B cell (primary cell): ENCODE results near the gene FAM227A. TPM values are rescaled to one million over a fixed set of nuclear protein-coding genes. Genes with fewer than 3 reads are reported as not detected.

Experiments
- ATAC-seq: fragments of 200-7000 bp; cut with Tn5 transposase; one replicate; pipeline ENCODE4 v1.10.0; 2021; ENCODE audit warnings: low read depth, mild to moderate bottlenecking, moderate number of reproducible peaks, moderate library complexity
- CTCF ChIA-PET: fragments of 350-600 bp; sonication (Branson Sonifier 250); formaldehyde crosslinking; loops from one replicate; lab custom pipeline; 2021; ENCODE audit warnings: antibody characterized with exemption, inconsistent platforms; lab: Charles Lee
- POLR2A ChIA-PET: fragments of 350-600 bp; sonication (Branson Sonifier 250); formaldehyde crosslinking; loops from one replicate; lab custom pipeline; 2021; ENCODE audit warnings: antibody characterized with exemption; lab: Charles Lee
- DNase-seq: peaks from one replicate; pipeline ENCODE4 v3.0.0; 2013
- H2AFZ ChIP-seq: 2 replicates; pipeline ENCODE4 v1.6.1; 2012; ENCODE audit warnings: mild to moderate bottlenecking, low read depth, low read length; ENCODE audit not compliant: insufficient read depth, poor library complexity, severe bottlenecking
- H3K27ac ChIP-seq, 2 donors: 1 replicate in 1 of 2; 2 replicates in 1 of 2; pipeline ENCODE4 v1.5.1; 2012 to 2013; ENCODE audit warnings: low read length in 2 of 2, mild to moderate bottlenecking in 2 of 2, moderate library complexity in 1 of 2
- H3K27me3 ChIP-seq, 4 experiments: fragments of 200-600 bp in 1 of 4; sonication (generic) in 1 of 4; replicated peaks in 1 of 4; 1 replicate in 2 of 4; 2 replicates in 2 of 4; pipeline versions ENCODE4 v1.6.1 to v1.7.0; 2013 to 2016; ENCODE audit warnings: low read length in 3 of 4, mild to moderate bottlenecking in 2 of 4, mixed read lengths in 1 of 4, moderate library complexity in 1 of 4; ENCODE audit not compliant: insufficient read depth in 4 of 4, control insufficient read depth in 3 of 4; ENCODE audit errors: control extremely low read depth in 1 of 4
- H3K36me3 ChIP-seq, 2 experiments: replicated peaks in 1 of 2; 1 replicate in 1 of 2; 2 replicates in 1 of 2; pipeline versions ENCODE4 v1.6.1 to v1.7.1; 2013; ENCODE audit warnings: low read length in 1 of 2; ENCODE audit not compliant: insufficient read depth in 2 of 2, control insufficient read depth in 1 of 2; ENCODE audit errors: control extremely low read depth in 1 of 2, extremely low read depth in 1 of 2
- H3K4me1 ChIP-seq, 2 donors: fragments of 200-600 bp in 1 of 2; sonication (generic) in 1 of 2; 1 replicate in 1 of 2; 2 replicates in 1 of 2; pipeline versions ENCODE4 v1.5.1 to v1.6.1; 2013 to 2017; ENCODE audit warnings: low read length in 2 of 2; ENCODE audit not compliant: control insufficient read depth in 2 of 2, insufficient read depth in 2 of 2
- H3K4me2 ChIP-seq: replicated peaks from 2 replicates; pipeline ENCODE3; 2012; ENCODE audit warnings: mild to moderate bottlenecking, low read depth, low read length; ENCODE audit not compliant: poor library complexity, severe bottlenecking
- H3K4me3 ChIP-seq, 5 experiments: fragments of 200-600 bp in 1 of 5; sonication (generic) in 1 of 5; 1 replicate in 3 of 5; 2 replicates in 2 of 5; pipeline versions ENCODE4 v1.5.1 to v1.7.0; 2011 to 2016; ENCODE audit warnings: low read length in 4 of 5, mild to moderate bottlenecking in 4 of 5, low read depth in 2 of 5, control low read depth in 1 of 5, moderate library complexity in 1 of 5; ENCODE audit not compliant: insufficient read depth in 1 of 5; ENCODE audit errors: control extremely low read depth in 1 of 5, extremely low read depth in 1 of 5
- H3K79me2 ChIP-seq: fragments of 200-600 bp; sonication (generic); one replicate; pipeline ENCODE4 v1.6.0; 2016; ENCODE audit warnings: low read length; ENCODE audit not compliant: control insufficient read depth, insufficient read depth
- H3K9ac ChIP-seq: fragments of 200-600 bp; sonication (generic); 2 replicates; pipeline ENCODE4 v1.6.1; 2017; ENCODE audit warnings: mild to moderate bottlenecking, low read length, moderate library complexity
- H3K9me3 ChIP-seq, 3 donors: one replicate each; pipeline versions ENCODE4 v1.6.1 to v1.7.1; 2013; ENCODE audit warnings: low read length in 2 of 3; ENCODE audit not compliant: control insufficient read depth in 2 of 3, insufficient read depth in 1 of 3; ENCODE audit errors: control extremely low read depth in 1 of 3
- H4K20me1 ChIP-seq: 2 replicates; pipeline ENCODE4 v1.6.0; 2012; ENCODE audit warnings: mild to moderate bottlenecking, low read length; ENCODE audit not compliant: insufficient read depth, control insufficient read depth, poor library complexity, severe bottlenecking
- H3K27ac Mint-ChIP-seq: one replicate; pipeline ENCODE4 v1.8.0; 2021; ENCODE audit warnings: mixed read lengths
- H3K27me3 Mint-ChIP-seq: one replicate; pipeline ENCODE4 v1.8.0; 2021; ENCODE audit warnings: mixed read lengths
- H3K4me1 Mint-ChIP-seq: one replicate; pipeline ENCODE4 v1.8.0; 2021; ENCODE audit warnings: mixed read lengths
- H3K4me3 Mint-ChIP-seq: one replicate; pipeline ENCODE4 v1.8.0; 2021; ENCODE audit warnings: mixed read lengths
- H3K9me3 Mint-ChIP-seq: one replicate; pipeline ENCODE4 v1.8.0; 2022; ENCODE audit warnings: mixed read lengths; ENCODE audit not compliant: insufficient read depth
- CTCF ChIP-seq: fragments of 200-600 bp; IDR thresholded peaks from one replicate; pipeline ENCODE4 v1.8.0; 2022; ENCODE audit warnings: antibody characterized with exemption, mild to moderate bottlenecking
- EZH2 ChIP-seq: IDR thresholded peaks from 2 replicates; pipeline ENCODE4 v1.6.1; 2012; ENCODE audit warnings: borderline replicate concordance, low read depth, mild to moderate bottlenecking, moderate library complexity, low read length; ENCODE audit not compliant: insufficient read depth, poor library complexity, severe bottlenecking
- WGBS: methylation state at CpG from one replicate; pipeline ENCODE4 v1.1.5; 2013; ENCODE audit warnings: missing lambda C conversion rate; ENCODE audit not compliant: insufficient coverage; 5-methylcytosine and 5-hydroxymethylcytosine counted together
- intact Hi-C: fragments of 100-400 bp; cut with micrococcal nuclease; formaldehyde crosslinking; loops from one replicate; pipeline ENCODE4 v1.10.0; 2022
- polyA plus RNA-seq: library from polyadenylated mRNA; depleted of rRNA; stranded (reverse); fragments of >200 nt; gene quantifications from 2 replicates; pipeline ENCODE4 v1.2.3, GENCODE V29; 2012
- total RNA-seq, 2 donors: library from RNA; stranded (reverse); fragments of 120-200 nt in 1 of 2; gene quantifications; 1 replicate in 1 of 2; 2 replicates in 1 of 2; pipeline versions ENCODE4 v1.2.3 to v1.2.4, GENCODE V29; 2013 to 2022

FAM227A gene
- total and polyA plus RNA-seq, 2 donors (not counting 1 experiment from before 2014, with no cell fraction given), result 0.04 to 0.57 TPM

GRCh38 chr22:38700270-38700788 lies 44.1 kb upstream of the FAM227A start:
- DNase-seq (no peak), ATAC-seq (peak; percentile 13)
- H3K4me2 ChIP-seq, result peak overlapping the region; percentile 74

More at GRCh38 chr22:38700270-38700788, 44.1 kb upstream of the FAM227A start:
- Mint-ChIP-seq H3K27ac (peak overlapping the region; percentile 99), H3K4me1 (peaks cover 65% of the 10 kb centered on the region), H3K27me3 (no peaks in the 10 kb centered on the region), H3K9me3 (no peaks in the 10 kb centered on the region), H3K4me3 (peak overlapping the region; percentile 95)
- Histone ChIP-seq H3K9ac (peak overlapping the region; percentile 96), H3K27ac (peak overlapping the region; percentile 64 to 99), H3K4me1 (peaks cover 32 to 38% of the 10 kb centered on the region in 2 donors), H3K4me3 (peak overlapping the region; percentile 37 to 79 (median 66)), H3K79me2 (peaks cover 33% of the 10 kb centered on the region), H3K27me3 (no peaks in the 10 kb centered on the region), H2AFZ (peak overlapping the region; percentile 25), H4K20me1 (no peaks in the 10 kb centered on the region), H3K36me3 (no peaks in the 10 kb centered on the region), H3K9me3 (no peaks in the 10 kb centered on the region)
- WGBS, result under 1% methylated on average over 57 of the region's 57 CpGs
- intact Hi-C loops, result loop anchor here (2.0 to 10.0 kb wide), 3 partner anchors 194 to 516 kb away; partner anchors contain the start of genes CSNK1E, DDX17 and PLA2G6
- ChIA-PET CTCF (interaction anchor here (1.0 to 6.7 kb wide), 3 partner anchors 19 to 648 kb away, joined by 3 to 51 read pairs (median 5); partner anchors contain the start of gene TOMM22), POLR2A (interaction anchor here (0.6 to 2.0 kb wide), 4 partner anchors 19 to 381 kb away, joined by 3 to 9 read pairs (median 4); partner anchors contain the start of gene TOMM22)
- TF ChIP-seq CTCF (no peak), EZH2 (no peak)
